SK-N-SH treated with all-trans-retinoic acid at 6 μM for 48 hours (cell line): Measurements from ENCODE around the gene KRT80.

ENCODE experiments used
- ATAC-seq: fragments of 200-7000 bp; cut with Tn5 transposase; 3 replicates; pipeline ENCODE4 v1.9.1; 2020; ENCODE audit warnings: mild to moderate bottlenecking, moderate library complexity
- ARNTL ChIP-seq: fragments of 450-650 bp; formaldehyde crosslinking; IDR thresholded peaks from 2 replicates; pipeline ENCODE4 v1.5.0; 2020; ENCODE audit warnings: low read depth, mild to moderate bottlenecking, moderate library complexity, borderline replicate concordance
- BACH2 ChIP-seq: fragments of 250-450 bp; sonication (Bioruptor Pico); IDR thresholded peaks from 2 replicates; pipeline ENCODE4 v1.9.0; 2021; ENCODE audit warnings: mild to moderate bottlenecking, borderline replicate concordance
- CREB5 ChIP-seq: fragments of 250-450 bp; sonication (Bioruptor Pico); IDR thresholded peaks from 2 replicates; pipeline ENCODE4 v1.5.1; 2020; ENCODE audit warnings: low read depth, mild to moderate bottlenecking, moderate library complexity
- CSDC2 ChIP-seq: fragments of 250-450 bp; sonication (Bioruptor Pico); IDR thresholded peaks from 2 replicates; pipeline ENCODE4 v1.5.0; 2020; ENCODE audit warnings: mild to moderate bottlenecking, moderate library complexity
- ESRRG ChIP-seq: fragments of 250-450 bp; sonication (Bioruptor Pico); IDR thresholded peaks from 2 replicates; pipeline ENCODE4 v1.6.1; 2021; ENCODE audit warnings: mild to moderate bottlenecking
- GLIS3 ChIP-seq: fragments of 250-450 bp; sonication (Bioruptor Pico); IDR thresholded peaks from 2 replicates; pipeline ENCODE4 v1.5.0; 2020; ENCODE audit warnings: mild to moderate bottlenecking, moderate library complexity
- ISL1 ChIP-seq: fragments of 250-450 bp; sonication (Bioruptor Pico); IDR thresholded peaks from 2 replicates; pipeline ENCODE4 v2.1.2; 2022; ENCODE audit warnings: mild to moderate bottlenecking, moderate library complexity
- OSR1 ChIP-seq: fragments of 250-450 bp; sonication (Bioruptor Pico); IDR thresholded peaks from 2 replicates; pipeline ENCODE4 v1.8.0; 2022; ENCODE audit warnings: moderate library complexity, mild to moderate bottlenecking, inconsistent platforms
- PPARA ChIP-seq: fragments of 250-450 bp; sonication (Bioruptor Pico); IDR thresholded peaks from 2 replicates; pipeline ENCODE4 v1.5.0; 2020; ENCODE audit warnings: mild to moderate bottlenecking, borderline replicate concordance
- TCF4 ChIP-seq: fragments of 250-450 bp; sonication (Bioruptor Pico); IDR thresholded peaks from 2 replicates; pipeline ENCODE4 v1.8.0; 2021; ENCODE audit warnings: mild to moderate bottlenecking, moderate library complexity, borderline replicate concordance
- TOX ChIP-seq: fragments of 250-450 bp; sonication (Bioruptor Pico); IDR thresholded peaks from 2 replicates; pipeline ENCODE4 v1.8.0; 2021; ENCODE audit warnings: mild to moderate bottlenecking, moderate library complexity, borderline replicate concordance
- ZC3H10 ChIP-seq: fragments of 250-450 bp; sonication (Bioruptor Pico); IDR thresholded peaks from 2 replicates; pipeline ENCODE4 v1.5.1; 2021; ENCODE audit warnings: mild to moderate bottlenecking, moderate library complexity
- ZFP3 ChIP-seq: fragments of 250-450 bp; sonication (Bioruptor Pico); IDR thresholded peaks from 2 replicates; pipeline ENCODE4 v1.5.0; 2020; ENCODE audit warnings: mild to moderate bottlenecking, moderate library complexity
- ZNF565 ChIP-seq: fragments of 450-650 bp; formaldehyde crosslinking; conservative IDR thresholded peaks from 2 replicates; pipeline ENCODE4 v1.5.0; 2020; ENCODE audit warnings: low read depth, mild to moderate bottlenecking, moderate library complexity
- ZNF70 ChIP-seq: fragments of 450-650 bp; formaldehyde crosslinking; IDR thresholded peaks from 2 replicates; pipeline ENCODE4 v1.5.0; 2020; ENCODE audit warnings: mild to moderate bottlenecking, moderate library complexity
- TF ChIP-seq, protein P1 (sequence below): fragments of 250-450 bp; sonication (Bioruptor Pico); IDR thresholded peaks from 2 replicates; pipeline ENCODE4 v1.5.0; 2020; ENCODE audit warnings: mild to moderate bottlenecking, moderate library complexity
- TF ChIP-seq, protein P2 (sequence below): fragments of 250-450 bp; sonication (Bioruptor Pico); IDR thresholded peaks from 2 replicates; pipeline ENCODE4 v1.8.0; 2021; ENCODE audit warnings: low read depth, mild to moderate bottlenecking, moderate library complexity, borderline replicate concordance
- TF ChIP-seq, protein P3 (sequence below): fragments of 250-450 bp; sonication (Bioruptor Pico); IDR thresholded peaks from 2 replicates; pipeline ENCODE4 v1.5.1; 2021; ENCODE audit warnings: mild to moderate bottlenecking, moderate library complexity

KRT80 gene

DNA sequence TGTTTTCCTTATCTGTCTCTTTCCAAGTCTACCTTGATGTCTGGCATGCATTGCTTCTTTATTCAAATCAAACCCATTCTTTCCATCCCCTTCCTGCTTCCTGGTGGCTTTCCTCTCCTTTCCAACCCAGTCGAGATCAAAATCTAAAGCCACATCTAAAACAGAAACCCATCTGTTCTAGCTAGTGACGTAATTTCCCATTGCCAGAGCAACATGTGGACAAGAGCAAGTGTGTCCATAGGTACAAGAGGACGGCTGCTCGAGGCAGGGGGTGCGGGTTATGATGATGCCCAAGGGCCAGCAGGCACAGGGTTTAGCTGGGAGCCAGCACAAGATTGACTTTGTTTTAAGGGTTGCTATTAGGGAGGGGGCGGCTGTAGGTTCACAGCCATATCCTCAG lies 7.0 kb downstream of the KRT80 start:
- no peak; the same call in 2 of the 3 replicates for ATAC-seq
- no peak for TF ChIP-seq ZC3H10
- peak; percentile 26; the same call in 1 of the 2 replicates for TF ChIP-seq PPARA
- 0 out of 2 replicates have a peak, but pooled peaks have one; percentile 45 for TF ChIP-seq ARNTL (CRISPR knock-in tag)
- peak; percentile 97 for TF ChIP-seq ZNF70 (CRISPR knock-in tag)
- TF ChIP-seq TCF4 (CRISPR knock-in tag), result peak; percentile 83
- TF ChIP-seq BACH2 (CRISPR knock-in tag), result 0 out of 2 replicates have a peak, but pooled peaks have one; percentile 38

DNA sequence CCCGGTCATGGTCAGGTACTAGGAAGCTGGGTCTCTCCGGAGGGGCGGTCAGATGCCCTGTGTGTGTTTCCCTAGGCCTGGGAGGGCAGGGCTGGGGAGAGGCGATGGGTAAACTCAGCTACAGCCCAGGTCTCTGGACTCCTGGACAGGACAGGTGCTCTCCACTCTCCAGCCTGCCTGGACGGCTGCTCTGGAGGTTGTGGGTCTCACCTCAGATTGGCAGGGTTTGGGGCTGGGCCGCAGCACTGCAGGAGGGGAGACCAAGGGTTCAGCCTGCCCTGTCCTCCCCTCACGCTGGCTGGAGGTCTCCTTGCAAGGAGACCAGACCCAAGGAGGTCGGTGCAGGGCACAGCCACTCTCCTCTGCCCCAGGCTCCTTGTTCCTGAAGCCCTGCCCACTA lies 7.8 kb downstream of the KRT80 start:
- ATAC-seq, result no peak
- TF ChIP-seq, protein P1, sequence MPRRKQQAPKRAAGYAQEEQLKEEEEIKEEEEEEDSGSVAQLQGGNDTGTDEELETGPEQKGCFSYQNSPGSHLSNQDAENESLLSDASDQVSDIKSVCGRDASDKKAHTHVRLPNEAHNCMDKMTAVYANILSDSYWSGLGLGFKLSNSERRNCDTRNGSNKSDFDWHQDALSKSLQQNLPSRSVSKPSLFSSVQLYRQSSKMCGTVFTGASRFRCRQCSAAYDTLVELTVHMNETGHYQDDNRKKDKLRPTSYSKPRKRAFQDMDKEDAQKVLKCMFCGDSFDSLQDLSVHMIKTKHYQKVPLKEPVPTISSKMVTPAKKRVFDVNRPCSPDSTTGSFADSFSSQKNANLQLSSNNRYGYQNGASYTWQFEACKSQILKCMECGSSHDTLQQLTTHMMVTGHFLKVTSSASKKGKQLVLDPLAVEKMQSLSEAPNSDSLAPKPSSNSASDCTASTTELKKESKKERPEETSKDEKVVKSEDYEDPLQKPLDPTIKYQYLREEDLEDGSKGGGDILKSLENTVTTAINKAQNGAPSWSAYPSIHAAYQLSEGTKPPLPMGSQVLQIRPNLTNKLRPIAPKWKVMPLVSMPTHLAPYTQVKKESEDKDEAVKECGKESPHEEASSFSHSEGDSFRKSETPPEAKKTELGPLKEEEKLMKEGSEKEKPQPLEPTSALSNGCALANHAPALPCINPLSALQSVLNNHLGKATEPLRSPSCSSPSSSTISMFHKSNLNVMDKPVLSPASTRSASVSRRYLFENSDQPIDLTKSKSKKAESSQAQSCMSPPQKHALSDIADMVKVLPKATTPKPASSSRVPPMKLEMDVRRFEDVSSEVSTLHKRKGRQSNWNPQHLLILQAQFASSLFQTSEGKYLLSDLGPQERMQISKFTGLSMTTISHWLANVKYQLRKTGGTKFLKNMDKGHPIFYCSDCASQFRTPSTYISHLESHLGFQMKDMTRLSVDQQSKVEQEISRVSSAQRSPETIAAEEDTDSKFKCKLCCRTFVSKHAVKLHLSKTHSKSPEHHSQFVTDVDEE, result no peak
- TF ChIP-seq GLIS3 (no peak), ZFP3 (CRISPR knock-in tag) (no peak), OSR1 (CRISPR knock-in tag) (no peak), ESRRG (CRISPR knock-in tag) (no peak), TOX (CRISPR knock-in tag) (no peak), BACH2 (CRISPR knock-in tag) (no peak), ARNTL (CRISPR knock-in tag) (no peak), CSDC2 (CRISPR knock-in tag) (no peak), ISL1 (CRISPR knock-in tag) (no peak), CREB5 (CRISPR knock-in tag) (no peak), TCF4 (CRISPR knock-in tag) (no peak), ZNF70 (CRISPR knock-in tag) (no peak), ZNF565 (CRISPR knock-in tag) (no peak), ZC3H10 (no peak)
- TF ChIP-seq, protein P2, sequence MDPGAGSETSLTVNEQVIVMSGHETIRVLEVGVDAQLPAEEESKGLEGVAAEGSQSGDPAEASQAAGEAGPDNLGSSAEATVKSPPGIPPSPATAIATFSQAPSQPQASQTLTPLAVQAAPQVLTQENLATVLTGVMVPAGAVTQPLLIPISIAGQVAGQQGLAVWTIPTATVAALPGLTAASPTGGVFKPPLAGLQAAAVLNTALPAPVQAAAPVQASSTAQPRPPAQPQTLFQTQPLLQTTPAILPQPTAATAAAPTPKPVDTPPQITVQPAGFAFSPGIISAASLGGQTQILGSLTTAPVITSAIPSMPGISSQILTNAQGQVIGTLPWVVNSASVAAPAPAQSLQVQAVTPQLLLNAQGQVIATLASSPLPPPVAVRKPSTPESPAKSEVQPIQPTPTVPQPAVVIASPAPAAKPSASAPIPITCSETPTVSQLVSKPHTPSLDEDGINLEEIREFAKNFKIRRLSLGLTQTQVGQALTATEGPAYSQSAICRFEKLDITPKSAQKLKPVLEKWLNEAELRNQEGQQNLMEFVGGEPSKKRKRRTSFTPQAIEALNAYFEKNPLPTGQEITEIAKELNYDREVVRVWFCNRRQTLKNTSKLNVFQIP, result no peak
- TF ChIP-seq, protein P3, sequence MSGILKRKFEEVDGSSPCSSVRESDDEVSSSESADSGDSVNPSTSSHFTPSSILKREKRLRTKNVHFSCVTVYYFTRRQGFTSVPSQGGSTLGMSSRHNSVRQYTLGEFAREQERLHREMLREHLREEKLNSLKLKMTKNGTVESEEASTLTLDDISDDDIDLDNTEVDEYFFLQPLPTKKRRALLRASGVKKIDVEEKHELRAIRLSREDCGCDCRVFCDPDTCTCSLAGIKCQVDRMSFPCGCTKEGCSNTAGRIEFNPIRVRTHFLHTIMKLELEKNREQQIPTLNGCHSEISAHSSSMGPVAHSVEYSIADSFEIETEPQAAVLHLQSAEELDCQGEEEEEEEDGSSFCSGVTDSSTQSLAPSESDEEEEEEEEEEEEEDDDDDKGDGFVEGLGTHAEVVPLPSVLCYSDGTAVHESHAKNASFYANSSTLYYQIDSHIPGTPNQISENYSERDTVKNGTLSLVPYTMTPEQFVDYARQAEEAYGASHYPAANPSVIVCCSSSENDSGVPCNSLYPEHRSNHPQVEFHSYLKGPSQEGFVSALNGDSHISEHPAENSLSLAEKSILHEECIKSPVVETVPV (CRISPR knock-in tag), result no peak
- TF ChIP-seq, all 23 proteins: peak for 0

DNA sequence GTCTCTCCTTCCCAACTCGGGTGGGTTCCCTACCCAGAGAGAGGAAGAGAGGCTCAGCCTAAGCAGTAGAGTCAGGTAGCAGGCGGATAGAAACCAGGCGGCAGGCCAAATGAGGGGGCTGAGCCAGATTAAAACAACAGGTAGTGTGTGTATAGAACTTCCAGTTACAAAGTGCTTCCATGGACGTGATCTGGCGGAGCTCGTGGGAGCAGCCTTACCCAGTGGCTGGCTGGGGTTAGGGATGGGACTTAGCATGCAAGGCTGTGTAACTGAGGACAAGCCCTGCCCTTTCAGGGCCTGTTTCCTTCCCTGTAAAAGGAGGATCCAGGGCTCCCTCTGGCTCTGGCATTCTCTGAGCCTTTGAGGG lies 8.3 kb downstream of the KRT80 start:
- no peak for ATAC-seq
- TF ChIP-seq BACH2 (CRISPR knock-in tag) (no peak), ARNTL (CRISPR knock-in tag) (no peak), GLIS3 (no peak)
- TF ChIP-seq, protein P1, result 0 out of 2 replicates have a peak, but pooled peaks have one; percentile 18
- TF ChIP-seq, all 23 proteins: peak for 1
